Neural cell (in vitro differentiated cells): Measurements from ENCODE around the gene PQBP1. TPM values are rescaled to one million over a fixed set of nuclear protein-coding genes. Genes with fewer than 3 reads are reported as not detected.

ENCODE experiments used
- H2AFZ ChIP-seq: fragments of 200-600, 300-800 bp; sonication (generic), shearing (Covaris generic); 2 replicates; pipeline ENCODE4 v1.6.0; 2014; ENCODE audit warnings: low read depth, mild to moderate bottlenecking, antibody characterized with exemption, low read length, moderate library complexity
- H3F3A ChIP-seq: fragments of 200-600 bp; shearing (Covaris generic); 2 replicates; pipeline ENCODE4 v1.6.1; 2016; ENCODE audit warnings: mild to moderate bottlenecking, moderate library complexity, mixed read lengths, antibody characterized with exemption, low read length; ENCODE audit not compliant: insufficient read depth, poor library complexity, severe bottlenecking
- H3K27ac ChIP-seq: fragments of 200-600, 300-800 bp; sonication (generic), shearing (Covaris generic); 2 replicates; pipeline ENCODE4 v1.5.1; 2014; ENCODE audit warnings: mild to moderate bottlenecking, low read length, moderate library complexity
- H3K27me3 ChIP-seq: fragments of 300-800, 200-600 bp; sonication (generic), shearing (Covaris generic); 2 replicates; pipeline ENCODE4 v1.6.0; 2014; ENCODE audit warnings: mild to moderate bottlenecking, low read depth, low read length, moderate library complexity; ENCODE audit not compliant: insufficient read depth
- H3K36me3 ChIP-seq: fragments of 300-800, 200-600 bp; sonication (generic), shearing (Covaris generic); 2 replicates; pipeline ENCODE4 v1.5.1; 2014; ENCODE audit warnings: mild to moderate bottlenecking, antibody characterized with exemption, low read length, moderate library complexity; ENCODE audit not compliant: insufficient read depth
- H3K4me2 ChIP-seq: fragments of 300-800, 200-600 bp; sonication (generic), shearing (Covaris generic); 2 replicates; pipeline ENCODE4 v1.6.0; 2014; ENCODE audit warnings: mild to moderate bottlenecking, low read length
- H3K4me3 ChIP-seq: fragments of 300-800, 200-600 bp; sonication (generic), shearing (Covaris generic); 2 replicates; pipeline ENCODE4 v1.5.1; 2014; ENCODE audit warnings: mild to moderate bottlenecking, low read length, moderate library complexity
- H3K79me2 ChIP-seq: fragments of 200-600 bp; shearing (Covaris generic); replicated peaks from 2 replicates; pipeline ENCODE4 v1.6.0; 2014; ENCODE audit warnings: mild to moderate bottlenecking, low read length, moderate library complexity; ENCODE audit not compliant: insufficient read depth
- H3K9ac ChIP-seq: fragments of 300-800, 200-600 bp; sonication (generic), shearing (Covaris generic); 2 replicates; pipeline ENCODE4 v1.6.1; 2016; ENCODE audit warnings: mild to moderate bottlenecking, low read length, mixed read lengths
- H3K9me2 ChIP-seq: fragments of 200-600 bp; shearing (Covaris generic); 2 replicates; pipeline ENCODE4 v1.6.1; 2016; ENCODE audit warnings: mild to moderate bottlenecking, low read length, mixed read lengths; ENCODE audit not compliant: insufficient read depth
- H3K9me3 ChIP-seq: fragments of 200-600, 300-800 bp; sonication (generic), shearing (Covaris generic); 2 replicates; pipeline ENCODE4 v1.6.1; 2016; ENCODE audit warnings: mild to moderate bottlenecking, mixed run types, low read length, moderate library complexity, mixed read lengths
- H4K20me1 ChIP-seq: fragments of 200-600 bp; shearing (Covaris generic); 2 replicates; pipeline ENCODE4 v1.6.1; 2016; ENCODE audit warnings: mild to moderate bottlenecking, mixed run types; ENCODE audit not compliant: insufficient read depth
- CTCF ChIP-seq: fragments of 450-650 bp; IDR thresholded peaks from 2 replicates; pipeline ENCODE4 v1.5.1; 2014; ENCODE audit warnings: antibody characterized with exemption, mild to moderate bottlenecking, moderate library complexity; ENCODE audit not compliant: poor library complexity, severe bottlenecking
- EP300 ChIP-seq: fragments of 450-650 bp; conservative IDR thresholded peaks from 2 replicates; pipeline ENCODE4 v1.6.1; 2014; ENCODE audit warnings: antibody characterized with exemption, mild to moderate bottlenecking, moderate library complexity; ENCODE audit not compliant: poor library complexity, severe bottlenecking
- EZH2 ChIP-seq: fragments of 200-600, 300-800 bp; shearing (Covaris generic), sonication (generic); IDR thresholded peaks from 2 replicates; pipeline ENCODE4 v1.6.1; 2014; ENCODE audit warnings: antibody characterized with exemption, low read length, borderline replicate concordance, mild to moderate bottlenecking; ENCODE audit not compliant: insufficient read depth, poor library complexity, severe bottlenecking
- MXI1 ChIP-seq: fragments of 450-650 bp; conservative IDR thresholded peaks from 2 replicates; pipeline ENCODE4 v1.6.1; 2014; ENCODE audit warnings: antibody characterized with exemption, mild to moderate bottlenecking; ENCODE audit not compliant: poor library complexity, severe bottlenecking
- POLR2AphosphoS5 ChIP-seq: IDR thresholded peaks from 2 replicates; pipeline ENCODE4 v1.6.1; 2012
- RAD21 ChIP-seq: fragments of 450-650 bp; conservative IDR thresholded peaks from 2 replicates; pipeline ENCODE4 v1.6.1; 2014; ENCODE audit warnings: antibody characterized with exemption, mild to moderate bottlenecking, moderate library complexity
- REST ChIP-seq: IDR thresholded peaks from 2 replicates; pipeline ENCODE4 v1.6.1; 2012; ENCODE audit warnings: borderline replicate concordance
- SMC3 ChIP-seq: fragments of 450-650 bp; conservative IDR thresholded peaks from 2 replicates; pipeline ENCODE4 v1.6.1; 2014; ENCODE audit warnings: antibody characterized with exemption, mild to moderate bottlenecking, moderate library complexity; ENCODE audit not compliant: poor library complexity
- TAF1 ChIP-seq: IDR thresholded peaks from 2 replicates; pipeline ENCODE4 v1.6.1; 2012; ENCODE audit warnings: low read depth
- polyA plus RNA-seq: library from polyadenylated mRNA; depleted of rRNA; stranded (reverse); fragments of >200 nt; gene quantifications from 2 replicates; pipeline ENCODE4 v1.2.3, GENCODE V29; 2014

Gene PQBP1
- polyA plus RNA-seq, 1 donor from 2014 or later, result 70.8 TPM

- Histone ChIP-seq H3K36me3 (no peaks in the 10 kb centered on the region), H3K9me2 (no peaks in the 10 kb centered on the region), H2AFZ (no peak overlapping the region), H3K79me2 (no peaks in the 10 kb centered on the region), H3F3A (no peaks in the 10 kb centered on the region), H4K20me1 (no peaks in the 10 kb centered on the region), H3K9ac (no peak overlapping the region), H3K4me2 (no peak overlapping the region), H3K4me3 (no peak overlapping the region), H3K27ac (no peak overlapping the region), H3K9me3 (no peaks in the 10 kb centered on the region), H3K27me3 (no peaks in the 10 kb centered on the region)
- TF ChIP-seq SMC3 (no peak), REST (no peak), MXI1 (no peak), RAD21 (no peak), TAF1 (no peak), POLR2AphosphoS5 (no peak), EP300 (no peak), CTCF (no peak), EZH2 (no peak)
Measured at GRCh38 chrX:48904626-48905025, 6.9 kb downstream of the PQBP1 start.

- Histone ChIP-seq H3K27me3 (no peaks in the 10 kb centered on the region), H2AFZ (no peak overlapping the region), H3K9me2 (no peaks in the 10 kb centered on the region), H3K9ac (no peak overlapping the region), H3K36me3 (no peaks in the 10 kb centered on the region), H4K20me1 (no peaks in the 10 kb centered on the region), H3K9me3 (no peaks in the 10 kb centered on the region), H3K4me3 (no peak overlapping the region), H3K27ac (no peak overlapping the region), H3K4me2 (no peak overlapping the region), H3K79me2 (no peaks in the 10 kb centered on the region), H3F3A (no peaks in the 10 kb centered on the region)
- TF ChIP-seq SMC3, result no peak
- no peak for TF ChIP-seq RAD21
- no peak for TF ChIP-seq CTCF
- TF ChIP-seq TAF1, result no peak
- no peak for TF ChIP-seq POLR2AphosphoS5
- no peak for TF ChIP-seq EZH2
- TF ChIP-seq EP300, result no peak
- TF ChIP-seq MXI1, result no peak
- TF ChIP-seq REST, result no peak
Measured at GRCh38 chrX:48905090-48905790, 7.5 kb downstream of the PQBP1 start.
